Uterus (tissue), 2 donors: ENCODE data around the gene CBFA2T2.
"Not testable (repeated sequence)": the region's sequence is repeated elsewhere in the genome, so short reads cannot be mapped to it uniquely, and the experiment has no call there.

ENCODE experiments used
- POLR2A ChIP-seq, 2 donors: fragments of 450-650 bp; IDR thresholded peaks; one replicate each; pipeline ENCODE4 v1.6.1; 2016; ENCODE audit warnings: antibody characterized with exemption in 2 of 2, mild to moderate bottlenecking in 1 of 2, moderate library complexity in 1 of 2
- TF ChIP-seq, protein P1 (sequence below), 4 experiments: fragments of 200-600 bp in 2 of 4; fragments of 450-650 bp in 2 of 4; sonication (generic) in 2 of 4; IDR thresholded peaks; one replicate each; pipeline ENCODE4 v1.5.1; 2016 to 2019; ENCODE audit warnings: antibody characterized with exemption in 4 of 4, mild to moderate bottlenecking in 2 of 4, moderate library complexity in 1 of 4

- not testable (repeated sequence) for TF ChIP-seq POLR2A (IDR thresholded peaks at IDR 0.05)
- TF ChIP-seq, protein P1, sequence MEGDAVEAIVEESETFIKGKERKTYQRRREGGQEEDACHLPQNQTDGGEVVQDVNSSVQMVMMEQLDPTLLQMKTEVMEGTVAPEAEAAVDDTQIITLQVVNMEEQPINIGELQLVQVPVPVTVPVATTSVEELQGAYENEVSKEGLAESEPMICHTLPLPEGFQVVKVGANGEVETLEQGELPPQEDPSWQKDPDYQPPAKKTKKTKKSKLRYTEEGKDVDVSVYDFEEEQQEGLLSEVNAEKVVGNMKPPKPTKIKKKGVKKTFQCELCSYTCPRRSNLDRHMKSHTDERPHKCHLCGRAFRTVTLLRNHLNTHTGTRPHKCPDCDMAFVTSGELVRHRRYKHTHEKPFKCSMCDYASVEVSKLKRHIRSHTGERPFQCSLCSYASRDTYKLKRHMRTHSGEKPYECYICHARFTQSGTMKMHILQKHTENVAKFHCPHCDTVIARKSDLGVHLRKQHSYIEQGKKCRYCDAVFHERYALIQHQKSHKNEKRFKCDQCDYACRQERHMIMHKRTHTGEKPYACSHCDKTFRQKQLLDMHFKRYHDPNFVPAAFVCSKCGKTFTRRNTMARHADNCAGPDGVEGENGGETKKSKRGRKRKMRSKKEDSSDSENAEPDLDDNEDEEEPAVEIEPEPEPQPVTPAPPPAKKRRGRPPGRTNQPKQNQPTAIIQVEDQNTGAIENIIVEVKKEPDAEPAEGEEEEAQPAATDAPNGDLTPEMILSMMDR (IDR thresholded peaks at IDR 0.05): not testable (repeated sequence)
Observed at GRCh38 chr20:33561053-33561452, 71.2 kb downstream of the CBFA2T2 start.
